GM18502 (cell line): ENCODE data around the gene POLR2A.

Source experiments
- ATAC-seq: cut with Tn5 transposase; IDR thresholded peaks from one replicate; pipeline ENCODE4 v1.9.1; 2021; ENCODE audit warnings: mild to moderate bottlenecking; ENCODE audit not compliant: unreplicated experiment, poor library complexity

The POLR2A gene

DNA sequence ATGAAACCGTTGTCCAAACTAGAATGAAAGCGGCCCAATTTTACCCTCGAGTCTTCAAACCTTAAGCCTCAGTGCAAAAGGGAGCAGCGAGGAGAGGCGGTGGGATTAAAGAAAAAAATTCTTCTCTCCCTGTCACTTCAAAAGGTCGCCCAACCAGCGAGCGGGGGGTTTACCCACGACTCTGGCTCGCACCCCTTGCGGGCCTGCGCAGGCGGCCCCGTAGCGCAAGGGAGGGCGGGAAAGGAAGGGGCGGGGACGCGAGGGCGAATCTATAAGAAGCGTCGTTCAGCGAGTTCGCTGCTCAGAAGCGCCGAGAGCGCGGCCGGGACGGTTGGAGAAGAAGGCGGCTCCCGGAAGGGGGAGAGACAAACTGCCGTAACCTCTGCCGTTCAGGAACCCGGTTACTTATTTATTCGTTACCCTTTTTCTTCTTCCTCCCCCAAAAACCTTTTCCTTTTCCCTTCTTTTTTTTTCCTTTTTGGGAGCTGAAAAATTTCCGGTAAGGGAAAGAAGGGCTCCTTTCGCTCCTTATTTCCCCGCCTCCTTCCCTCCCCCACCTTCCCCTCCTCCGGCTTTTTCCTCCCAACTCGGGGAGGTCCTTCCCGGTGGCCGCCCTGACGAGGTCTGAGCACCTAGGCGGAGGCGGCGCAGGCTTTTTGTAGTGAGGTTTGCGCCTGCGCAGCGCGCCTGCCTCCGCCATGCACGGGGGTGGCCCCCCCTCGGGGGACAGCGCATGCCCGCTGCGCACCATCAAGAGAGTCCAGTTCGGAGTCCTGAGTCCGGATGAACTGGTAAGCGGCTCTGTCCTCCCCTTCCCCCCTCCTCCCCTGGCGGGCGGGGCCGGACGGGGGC lies at the start of gene POLR2A:
POLR2A (plus strand) TSS at position 300 of the 852 bp plus-strand sequence.
- peak; percentile 60 for ATAC-seq

DNA sequence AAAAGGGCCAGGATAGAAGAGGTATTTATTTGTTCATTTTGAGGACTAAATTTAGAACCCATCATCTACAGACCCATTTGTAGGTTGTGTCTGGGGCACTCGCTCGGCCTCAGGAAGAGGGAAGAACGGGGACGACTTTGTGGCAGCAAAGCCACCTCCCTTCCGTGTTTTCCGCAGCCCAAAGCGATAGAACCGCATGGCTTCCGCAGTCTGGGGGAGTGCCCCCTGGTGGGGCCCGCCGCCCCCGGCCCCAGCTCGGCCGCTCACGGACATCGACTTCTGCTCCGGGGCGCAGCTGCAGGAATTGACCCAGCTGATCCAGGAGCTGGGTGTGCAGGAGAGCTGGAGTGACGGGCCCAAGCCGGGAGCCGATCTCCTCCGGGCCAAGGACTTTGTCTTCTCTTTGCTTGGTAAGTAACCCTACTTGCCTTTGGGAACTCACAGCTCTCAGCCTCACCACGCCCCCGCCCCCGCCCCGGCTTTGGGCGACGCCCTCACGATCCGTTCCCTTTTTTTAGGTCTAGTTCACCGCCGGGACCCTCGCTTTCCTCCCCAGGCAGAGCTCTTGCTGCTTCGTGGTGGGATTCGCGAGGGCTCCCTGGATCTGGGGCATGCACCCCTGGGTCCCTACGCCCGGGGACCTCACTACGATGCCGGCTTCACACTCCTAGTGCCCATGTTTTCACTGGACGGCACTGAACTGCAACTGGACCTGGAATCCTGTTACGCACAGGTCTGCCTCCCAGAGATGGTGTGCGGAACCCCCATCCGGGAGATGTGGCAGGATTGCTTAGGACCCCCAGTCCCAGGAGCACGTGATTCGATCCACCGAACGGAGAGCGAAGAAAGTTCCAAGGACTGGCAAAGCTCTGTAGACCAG lies 48.2 kb upstream of the POLR2A start:
- ATAC-seq = peak; percentile 21

DNA sequence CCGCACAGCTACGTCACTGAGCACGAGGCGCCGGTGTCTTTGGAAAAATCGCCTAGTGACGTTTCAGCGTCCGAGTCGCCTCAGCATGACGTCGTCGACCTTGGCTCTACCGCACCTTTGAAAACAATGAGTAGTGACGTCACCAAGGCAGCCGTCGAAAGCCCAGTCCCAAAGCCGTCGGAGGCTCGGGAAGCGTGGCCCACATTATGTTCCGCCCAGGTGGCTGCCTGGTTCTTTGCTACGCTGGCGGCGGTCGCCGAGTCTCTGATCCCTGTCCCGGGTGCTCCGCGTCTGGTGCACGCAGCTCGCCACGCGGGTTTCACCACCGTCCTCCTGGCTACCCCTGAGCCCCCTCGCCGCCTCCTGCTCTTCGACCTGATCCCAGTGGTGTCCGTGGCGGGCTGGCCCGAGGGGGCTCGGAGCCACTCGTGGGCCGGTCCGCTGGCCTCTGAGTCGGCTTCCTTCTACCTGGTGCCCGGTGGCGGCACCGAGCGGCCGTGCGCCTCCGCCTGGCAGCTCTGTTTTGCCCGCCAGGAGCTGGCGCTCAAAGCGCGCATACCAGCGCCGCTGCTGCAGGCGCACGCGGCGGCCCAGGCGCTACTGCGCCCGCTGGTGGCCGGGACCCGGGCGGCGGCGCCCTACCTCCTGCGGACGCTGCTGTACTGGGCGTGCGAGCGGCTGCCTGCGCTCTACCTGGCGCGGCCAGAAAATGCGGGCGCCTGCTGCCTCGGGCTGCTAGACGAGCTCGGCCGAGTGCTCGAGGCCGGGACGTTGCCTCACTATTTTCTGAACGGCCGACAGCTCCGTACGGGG lies 47.4 kb upstream of the POLR2A start:
- no peak for ATAC-seq

DNA sequence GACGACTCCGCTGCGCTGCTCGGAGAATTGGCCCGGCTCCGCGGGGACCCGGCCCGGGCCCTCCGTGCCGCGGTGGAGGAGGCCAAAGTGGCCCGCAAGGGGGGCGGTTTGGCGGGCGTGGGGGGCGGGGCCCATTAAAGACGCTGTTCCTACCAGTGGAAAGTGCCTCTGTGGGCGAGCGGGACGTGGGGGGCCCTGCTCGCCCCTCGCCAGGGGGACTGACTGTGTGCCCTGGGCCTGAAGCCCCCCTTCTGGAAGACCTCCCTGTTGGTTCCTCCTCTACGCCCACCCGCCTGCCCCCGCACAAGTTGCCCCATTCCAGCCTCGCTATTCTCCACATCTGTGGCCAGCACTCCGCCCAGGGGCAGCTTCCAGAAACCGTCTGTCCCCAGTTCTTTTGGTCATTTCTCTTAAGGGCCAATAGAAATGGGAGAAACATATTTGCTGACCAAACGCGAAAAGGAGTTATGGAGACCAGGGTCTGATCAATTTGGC lies 46.8 kb upstream of the POLR2A start:
- ATAC-seq = no peak

DNA sequence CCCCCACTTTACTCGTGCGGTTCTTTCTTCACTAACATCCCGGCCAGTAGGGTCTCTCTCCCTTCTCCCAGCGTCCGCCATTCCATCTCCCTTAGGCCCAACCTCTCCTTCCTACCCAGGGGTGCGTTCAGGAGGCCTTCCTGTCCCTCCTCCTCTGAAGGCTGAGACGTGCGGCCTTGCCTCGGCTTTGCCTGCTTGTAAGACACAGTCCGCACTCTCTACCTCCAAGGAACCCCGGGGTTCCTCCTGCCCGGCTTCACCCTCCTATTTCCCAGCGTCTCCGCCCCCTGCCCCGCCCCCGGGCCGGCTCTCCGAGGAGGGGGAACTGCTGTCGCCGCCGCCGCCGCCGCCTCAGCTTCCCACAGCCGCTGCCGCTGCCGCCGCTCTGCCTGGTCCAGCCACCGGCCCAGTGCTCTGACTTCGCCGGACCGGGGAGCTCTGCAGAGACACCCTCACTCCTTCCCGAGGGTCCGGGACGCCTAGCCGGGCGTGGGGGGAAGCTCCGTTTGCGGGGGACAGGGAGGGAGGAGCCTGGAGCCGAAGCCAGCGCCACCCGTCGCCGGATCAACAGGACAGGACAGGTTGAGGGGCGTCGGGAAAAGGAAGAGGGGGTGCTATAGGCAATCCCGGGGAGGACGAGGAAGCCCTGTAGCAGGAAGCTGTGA lies 46.1 kb upstream of the POLR2A start:
- ATAC-seq = no peak

DNA sequence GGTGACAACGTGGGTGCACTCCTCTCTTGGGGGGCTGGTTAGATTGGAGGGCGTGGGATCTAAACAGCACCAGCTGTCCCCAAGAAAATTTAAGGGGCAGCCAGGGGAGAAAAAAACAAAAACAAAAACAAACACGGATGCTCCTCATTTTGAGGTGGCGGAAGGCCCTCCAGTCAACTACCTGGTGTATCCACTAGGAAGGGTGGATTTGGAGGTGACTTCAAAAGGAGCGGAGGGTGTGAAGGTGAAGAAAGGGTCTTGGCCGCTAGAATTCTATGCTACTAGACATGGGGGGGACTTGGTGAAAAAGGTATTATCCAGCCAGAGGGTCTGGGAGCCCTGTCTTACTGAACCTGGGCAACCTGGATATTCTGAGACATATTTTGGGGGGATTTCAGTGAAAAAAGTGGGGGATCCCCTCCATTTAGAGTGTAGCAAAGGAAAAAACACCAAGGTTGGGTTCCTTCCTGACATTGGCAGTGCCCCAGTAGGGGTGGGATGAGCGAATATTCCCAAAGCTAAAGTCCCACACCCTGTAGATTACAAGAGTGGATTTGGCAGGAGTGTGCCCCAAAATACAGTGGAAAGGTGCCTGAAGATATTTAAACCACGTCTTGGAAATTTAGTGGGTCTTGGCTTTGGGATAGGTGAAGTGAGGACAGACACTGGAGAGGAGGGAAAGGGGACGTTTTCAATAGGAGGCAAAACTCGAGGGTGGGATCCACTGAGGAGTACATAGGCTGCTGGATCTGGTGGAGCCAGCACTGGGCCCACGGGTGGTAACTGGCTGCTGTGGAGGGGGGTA lies 45.3 kb upstream of the POLR2A start:
- no peak for ATAC-seq

DNA sequence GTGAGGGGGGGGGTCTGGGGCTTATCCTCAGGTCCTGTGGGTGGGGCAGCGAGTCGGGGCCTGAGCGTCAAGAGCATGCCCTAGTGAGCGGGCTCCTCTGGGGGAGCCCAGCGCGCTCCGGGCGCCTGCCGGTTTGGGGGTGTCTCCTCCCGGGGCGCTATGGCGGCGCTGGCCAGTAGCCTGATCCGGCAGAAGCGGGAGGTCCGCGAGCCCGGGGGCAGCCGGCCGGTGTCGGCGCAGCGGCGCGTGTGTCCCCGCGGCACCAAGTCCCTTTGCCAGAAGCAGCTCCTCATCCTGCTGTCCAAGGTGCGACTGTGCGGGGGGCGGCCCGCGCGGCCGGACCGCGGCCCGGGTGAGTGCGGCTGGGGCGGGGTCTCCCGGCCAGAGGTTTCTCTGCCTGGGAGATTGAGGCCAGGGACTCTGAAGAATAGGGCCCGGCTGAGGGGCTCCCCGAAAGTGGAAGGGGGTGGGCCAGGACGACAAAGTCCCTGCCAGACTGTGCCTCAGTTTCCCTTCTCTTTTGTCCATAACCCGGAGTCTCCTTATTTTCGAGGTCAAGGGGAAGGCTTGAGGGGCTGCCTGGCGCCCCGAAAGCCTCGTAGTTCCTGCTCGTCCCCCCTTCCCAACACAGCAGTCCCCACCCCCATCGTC lies 44.6 kb upstream of the POLR2A start, which contains the start of gene FGF11:
FGF11 (plus strand) TSS at position 51 of the 651 bp plus-strand sequence; CDS start at position 160, 109 bp downstream.
- ATAC-seq = no peak

DNA sequence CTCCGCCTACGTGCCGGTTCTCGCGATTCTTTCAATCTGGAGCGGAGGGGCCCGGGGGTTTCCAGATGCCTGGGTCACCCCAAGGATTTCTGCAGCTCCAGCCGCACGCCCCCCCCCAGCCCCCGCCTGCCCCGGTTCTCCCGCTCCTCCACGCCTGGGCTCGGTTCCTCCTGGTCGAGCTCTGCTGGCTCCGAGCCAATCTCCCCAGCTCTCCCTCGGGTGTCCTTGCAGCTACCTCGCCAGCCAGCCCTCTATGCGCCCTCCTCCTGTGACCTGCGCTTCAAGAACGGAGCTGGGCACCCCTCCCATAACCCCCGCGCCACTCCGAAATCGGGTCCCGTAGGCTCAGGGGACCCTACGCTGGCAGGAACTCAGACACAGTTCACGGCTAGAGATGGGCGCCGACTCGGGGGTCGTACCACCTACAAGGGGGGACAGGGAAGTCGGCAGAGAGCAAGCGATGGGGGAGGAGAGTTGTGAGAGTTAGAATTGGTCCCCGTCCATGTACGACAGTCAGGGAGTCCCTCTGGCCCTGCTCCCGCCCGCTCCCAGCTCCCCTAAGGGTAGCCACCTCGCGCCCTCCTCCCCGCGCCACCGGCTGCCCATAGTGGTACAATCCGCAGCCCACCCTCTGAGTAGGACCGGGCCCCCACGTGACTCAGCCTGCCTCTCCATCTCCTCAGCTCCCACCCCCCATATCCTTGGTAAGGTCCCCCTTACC lies 43.9 kb upstream of the POLR2A start:
- ATAC-seq = no peak

DNA sequence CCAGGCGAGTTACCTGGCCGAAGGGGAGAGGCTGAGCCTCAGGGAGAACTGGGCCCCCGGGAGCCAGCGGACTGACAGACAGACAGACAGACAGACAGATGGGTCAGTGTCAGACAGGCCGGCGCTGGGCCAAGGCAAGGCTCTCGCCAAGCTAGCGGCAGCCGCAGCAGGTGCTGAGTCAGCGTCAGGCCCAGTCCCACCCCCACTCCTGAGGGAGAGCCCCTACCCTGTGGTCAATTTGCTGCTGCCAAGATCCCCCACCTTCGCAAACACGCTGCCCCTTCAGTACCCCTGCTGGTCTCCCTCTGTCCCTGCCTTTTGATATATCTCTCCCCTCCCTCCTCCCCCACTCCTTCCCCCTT lies 43.4 kb upstream of the POLR2A start:
- ATAC-seq = no peak

DNA sequence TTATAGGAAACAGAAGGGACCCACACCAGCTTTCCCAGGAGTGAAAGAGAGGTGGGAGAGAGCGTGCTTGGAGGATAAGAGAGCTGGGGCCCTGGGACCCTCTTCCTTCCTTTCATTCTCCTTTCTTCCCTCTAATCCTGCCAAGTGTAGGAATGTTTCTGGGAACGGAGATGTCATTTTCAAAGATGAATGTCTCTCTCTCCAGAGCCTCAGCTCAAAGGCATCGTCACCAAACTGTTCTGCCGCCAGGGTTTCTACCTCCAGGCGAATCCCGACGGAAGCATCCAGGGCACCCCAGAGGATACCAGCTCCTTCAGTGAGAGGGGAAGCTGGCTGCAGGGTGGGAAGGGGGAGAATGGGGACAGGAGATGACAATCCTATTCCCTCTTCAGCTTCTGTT lies 42.9 kb upstream of the POLR2A start:
- no peak for ATAC-seq

DNA sequence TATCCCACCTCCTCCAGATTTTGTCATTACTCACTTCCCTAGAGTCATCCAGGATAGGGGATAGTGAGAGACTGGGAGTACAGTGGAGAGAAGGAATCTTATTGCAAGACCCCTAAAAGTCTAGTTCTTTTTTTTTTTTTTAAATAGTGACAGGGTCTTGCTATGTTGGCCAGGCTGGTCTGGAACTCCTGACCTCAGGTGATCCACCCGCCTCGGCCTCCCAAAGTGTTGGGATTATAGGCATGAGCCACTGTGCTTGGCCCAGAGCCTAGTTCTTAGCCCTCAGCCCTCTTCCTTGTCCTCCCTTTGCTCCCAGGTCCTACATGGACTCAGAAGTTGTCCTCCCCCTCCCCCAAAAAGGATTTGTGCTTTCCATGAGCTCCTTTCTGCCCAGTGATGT lies 42.0 kb upstream of the POLR2A start:
- ATAC-seq = no peak

DNA sequence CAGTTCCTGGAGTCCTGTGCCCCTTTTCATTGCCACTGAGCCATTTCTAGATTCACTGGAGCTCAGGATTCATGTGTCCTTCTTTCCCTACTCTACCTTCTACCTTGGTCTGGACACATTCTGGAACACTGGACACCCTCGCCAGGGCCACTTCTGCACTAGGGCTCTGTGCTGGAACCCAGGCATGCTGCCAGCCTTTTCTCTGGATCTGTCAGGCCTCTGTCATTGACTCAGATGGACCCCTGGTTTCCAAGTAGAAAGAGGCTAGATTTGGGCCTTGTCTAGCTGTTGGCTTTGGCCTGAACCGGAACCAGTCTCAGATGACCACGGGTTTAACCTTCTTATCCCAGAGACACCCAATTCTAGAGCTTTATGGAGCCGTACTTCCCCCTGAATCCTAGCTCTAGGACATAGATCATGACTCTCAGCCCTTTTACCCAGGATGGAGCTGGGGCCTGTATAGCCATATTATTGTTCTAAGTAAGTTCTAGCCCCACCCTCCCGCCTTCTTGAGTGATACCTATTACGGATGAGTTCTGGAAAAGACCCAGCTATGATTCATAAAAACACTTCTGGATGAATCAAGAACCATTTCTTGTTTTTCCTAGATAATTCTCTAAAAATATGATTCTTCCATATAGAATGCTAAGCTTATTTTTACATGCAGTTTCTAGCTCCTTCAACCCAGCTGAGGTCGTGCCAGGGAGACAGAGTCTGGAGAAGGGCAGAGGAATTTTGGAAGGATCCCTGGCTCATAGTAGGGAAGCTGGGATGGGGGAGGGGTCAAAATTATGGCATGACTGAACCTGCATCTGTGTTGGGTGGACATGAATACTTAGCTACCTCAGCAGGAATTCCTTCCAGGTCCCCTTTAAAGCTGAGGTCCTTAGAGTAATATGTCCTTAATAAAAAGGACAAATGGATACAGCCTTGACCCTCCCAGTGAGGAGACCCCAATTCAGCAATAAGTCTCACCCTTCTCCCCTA lies 40.4 kb upstream of the POLR2A start:
- no peak for ATAC-seq

DNA sequence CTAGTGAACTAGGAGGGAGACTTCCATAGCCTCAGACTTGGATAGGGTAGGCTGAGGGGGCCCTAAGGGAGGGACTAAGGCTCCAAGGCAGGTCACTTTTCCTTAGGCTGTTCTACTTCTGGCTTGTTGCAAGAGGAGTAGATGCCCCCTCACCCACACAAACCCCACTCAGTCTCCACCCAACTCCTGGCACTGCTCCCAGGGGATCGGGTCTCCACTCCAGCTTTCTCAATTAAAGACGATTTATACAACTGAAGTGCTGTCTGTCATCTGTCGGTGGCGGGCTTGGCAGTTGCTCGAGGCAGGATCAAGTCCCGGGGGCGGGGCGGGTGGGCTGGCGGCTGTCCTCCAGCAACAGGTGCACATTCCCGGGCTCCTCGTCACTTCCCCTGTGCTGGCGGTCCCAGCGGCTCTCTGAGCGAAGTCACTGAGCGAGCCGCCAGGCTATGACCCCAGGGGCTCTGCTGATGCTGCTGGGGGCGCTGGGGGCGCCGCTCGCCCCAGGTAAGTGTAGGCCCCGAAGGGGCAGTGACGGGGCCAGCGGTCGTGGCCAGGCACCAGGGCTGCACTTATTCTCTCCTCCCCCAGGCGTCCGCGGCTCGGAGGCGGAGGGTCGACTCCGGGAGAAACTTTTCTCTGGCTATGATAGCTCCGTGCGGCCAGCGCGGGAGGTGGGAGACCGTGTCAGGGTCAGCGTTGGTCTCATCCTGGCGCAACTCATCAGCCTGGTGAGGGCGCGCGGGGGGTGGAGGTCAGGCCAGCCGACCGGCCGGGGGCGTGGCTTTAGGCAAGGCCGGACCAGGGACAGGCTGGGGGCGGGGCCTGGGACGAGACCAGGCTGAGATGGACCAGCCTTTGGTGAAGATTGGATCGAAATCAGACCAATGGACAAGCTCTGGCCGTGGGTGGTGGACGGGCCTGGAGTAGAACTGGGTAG lies 39.2 kb upstream of the POLR2A start, which contains the start of gene CHRNB1:
CHRNB1 (plus strand) TSS at position 380 of the 937 bp plus-strand sequence; CDS start at position 447, 67 bp downstream.
- ATAC-seq = no peak

DNA sequence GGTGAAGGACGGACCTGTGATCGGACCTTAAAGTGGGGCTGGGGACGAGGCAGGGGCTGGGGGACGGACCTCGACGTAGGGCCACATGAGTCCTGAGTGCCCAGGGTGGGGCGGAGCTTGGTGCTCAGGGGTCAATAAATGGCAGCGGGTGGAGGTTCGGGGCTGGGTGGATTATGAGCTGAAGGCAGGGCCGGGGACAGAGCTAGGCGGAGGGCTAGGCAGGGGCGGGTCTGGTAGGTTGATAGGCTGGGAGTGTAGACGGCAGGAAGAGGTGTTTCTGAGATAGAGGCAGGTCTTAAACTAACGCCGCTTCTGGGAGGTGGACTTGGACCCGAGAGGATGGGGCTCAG lies 38.6 kb upstream of the POLR2A start:
- no peak for ATAC-seq

DNA sequence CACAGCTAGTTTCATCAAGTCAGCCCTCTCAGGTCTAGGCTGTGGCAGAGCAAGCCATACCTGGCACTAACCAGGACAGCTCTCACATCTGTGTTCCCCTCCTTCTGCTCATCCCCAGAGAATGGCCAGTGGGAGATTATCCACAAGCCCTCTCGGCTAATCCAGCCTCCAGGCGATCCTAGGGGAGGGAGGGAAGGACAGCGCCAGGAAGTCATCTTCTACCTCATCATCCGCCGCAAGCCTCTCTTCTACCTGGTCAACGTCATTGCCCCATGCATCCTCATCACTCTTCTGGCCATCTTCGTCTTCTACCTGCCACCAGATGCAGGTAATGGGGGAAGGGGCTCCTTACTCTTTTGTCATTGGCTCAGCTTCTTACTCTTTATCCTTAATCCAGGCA lies 35.7 kb upstream of the POLR2A start:
- no peak for ATAC-seq
